WERI-Rb-1 (cell line): ENCODE measurements around the gene SYF2.

Experiments used
- DNase-seq: peaks from one replicate; pipeline ENCODE4 v3.0.0-alpha.2; 2020
- H3K27ac ChIP-seq: fragments of 250-450 bp; sonication (Bioruptor Pico); 2 replicates; pipeline ENCODE4 v1.5.1; 2020; ENCODE audit warnings: mild to moderate bottlenecking, moderate library complexity
- H3K27me3 ChIP-seq: fragments of 250-450 bp; sonication (Bioruptor Pico); 2 replicates; pipeline ENCODE4 v1.5.1; 2021; ENCODE audit warnings: mild to moderate bottlenecking, low read depth, moderate library complexity; ENCODE audit not compliant: insufficient read depth, severe bottlenecking
- H3K36me3 ChIP-seq: fragments of 250-450 bp; sonication (Bioruptor Pico); 2 replicates; pipeline ENCODE4 v1.5.1; 2020; ENCODE audit warnings: mild to moderate bottlenecking, moderate library complexity
- H3K4me3 ChIP-seq: 2 replicates; pipeline ENCODE4 v1.5.1; 2011; ENCODE audit warnings: low read depth, mild to moderate bottlenecking, control low read depth, low read length
- H3K9me3 ChIP-seq: fragments of 250-450 bp; sonication (Bioruptor Pico); 2 replicates; pipeline ENCODE4 v1.5.1; 2021; ENCODE audit warnings: mild to moderate bottlenecking, moderate library complexity; ENCODE audit not compliant: severe bottlenecking
- TF ChIP-seq, protein P1 (sequence below): IDR thresholded peaks from 2 replicates; pipeline ENCODE4 v1.5.1; 2011; ENCODE audit warnings: low read depth, mild to moderate bottlenecking, control low read depth, inconsistent platforms, low read length

SYF2 gene

DNA sequence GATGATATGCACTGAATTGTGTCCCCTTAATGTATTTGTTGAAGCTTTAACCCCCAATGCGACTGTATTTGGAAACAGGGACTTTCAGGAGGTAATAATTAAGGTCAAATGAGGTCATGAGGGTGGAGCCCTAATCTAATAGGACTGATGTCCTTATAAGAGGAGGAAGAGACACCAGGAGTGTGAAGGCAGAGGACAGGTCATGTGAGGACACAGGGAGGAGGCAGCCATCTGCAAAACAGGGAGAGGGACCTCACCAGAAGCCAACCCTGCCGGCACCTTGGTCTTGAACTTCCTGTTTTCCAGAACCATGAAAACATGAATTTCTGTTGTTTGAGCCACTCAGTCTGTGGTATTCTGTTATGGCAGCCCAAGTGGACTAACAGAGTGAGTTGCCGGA lies 15.3 kb downstream of the SYF2 start:
- H3K9me3 ChIP-seq: no peaks in the 10 kb centered on the region
- DNase-seq: no peak
- no peak overlapping the region for H3K27ac ChIP-seq
- no peaks in the 10 kb centered on the region for H3K27me3 ChIP-seq
- TF ChIP-seq, protein P1, sequence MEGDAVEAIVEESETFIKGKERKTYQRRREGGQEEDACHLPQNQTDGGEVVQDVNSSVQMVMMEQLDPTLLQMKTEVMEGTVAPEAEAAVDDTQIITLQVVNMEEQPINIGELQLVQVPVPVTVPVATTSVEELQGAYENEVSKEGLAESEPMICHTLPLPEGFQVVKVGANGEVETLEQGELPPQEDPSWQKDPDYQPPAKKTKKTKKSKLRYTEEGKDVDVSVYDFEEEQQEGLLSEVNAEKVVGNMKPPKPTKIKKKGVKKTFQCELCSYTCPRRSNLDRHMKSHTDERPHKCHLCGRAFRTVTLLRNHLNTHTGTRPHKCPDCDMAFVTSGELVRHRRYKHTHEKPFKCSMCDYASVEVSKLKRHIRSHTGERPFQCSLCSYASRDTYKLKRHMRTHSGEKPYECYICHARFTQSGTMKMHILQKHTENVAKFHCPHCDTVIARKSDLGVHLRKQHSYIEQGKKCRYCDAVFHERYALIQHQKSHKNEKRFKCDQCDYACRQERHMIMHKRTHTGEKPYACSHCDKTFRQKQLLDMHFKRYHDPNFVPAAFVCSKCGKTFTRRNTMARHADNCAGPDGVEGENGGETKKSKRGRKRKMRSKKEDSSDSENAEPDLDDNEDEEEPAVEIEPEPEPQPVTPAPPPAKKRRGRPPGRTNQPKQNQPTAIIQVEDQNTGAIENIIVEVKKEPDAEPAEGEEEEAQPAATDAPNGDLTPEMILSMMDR: no peak
- H3K36me3 ChIP-seq: peaks cover 8% of the 10 kb centered on the region
- no peak overlapping the region for H3K4me3 ChIP-seq

DNA sequence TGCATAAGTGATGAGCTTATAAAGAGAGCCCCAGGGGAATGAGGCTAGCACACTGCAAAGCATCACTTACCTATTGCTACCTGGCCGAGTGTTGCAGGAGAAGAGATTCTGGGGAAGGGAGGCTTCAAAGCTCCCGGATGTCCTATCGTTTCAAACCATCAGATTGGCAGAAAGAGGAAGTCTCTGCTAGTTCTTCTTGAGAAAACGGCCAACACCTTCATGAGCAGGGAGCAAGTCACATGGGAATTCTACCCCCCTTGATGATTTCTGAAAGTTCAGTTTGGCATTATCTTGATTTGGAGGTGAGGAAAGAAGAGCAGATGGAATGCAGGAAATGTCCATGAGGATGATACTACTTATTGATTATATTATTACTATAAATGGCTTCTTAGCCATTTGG lies 16.2 kb downstream of the SYF2 start:
- Histone ChIP-seq H3K9me3 (no peaks in the 10 kb centered on the region), H3K27me3 (no peaks in the 10 kb centered on the region), H3K4me3 (no peak overlapping the region), H3K36me3 (peaks cover 1% of the 10 kb centered on the region), H3K27ac (no peak overlapping the region)
- DNase-seq: no peak
- TF ChIP-seq, protein P1: no peak

DNA sequence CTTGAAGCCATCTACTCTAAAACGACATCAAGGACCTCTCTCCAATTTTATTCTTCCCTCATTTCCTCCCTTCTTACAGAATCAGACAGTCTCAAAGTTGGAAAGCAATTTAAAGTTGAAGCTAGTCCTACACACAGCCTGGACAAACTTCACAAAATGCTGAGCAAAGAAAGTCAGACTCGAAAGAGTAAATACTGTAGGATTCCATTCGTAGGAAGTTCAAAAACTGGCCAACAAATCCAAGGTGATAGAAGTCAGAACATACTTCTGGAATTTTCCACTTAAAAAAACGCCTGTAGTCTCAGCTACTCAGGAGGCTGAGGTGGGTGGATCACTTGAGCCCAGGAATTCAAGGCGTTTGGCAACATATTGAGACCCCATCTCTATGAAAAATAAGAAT lies 19.6 kb downstream of the SYF2 start:
- Histone ChIP-seq H3K27ac (no peak overlapping the region), H3K27me3 (no peaks in the 10 kb centered on the region), H3K36me3 (no peaks in the 10 kb centered on the region), H3K4me3 (no peak overlapping the region), H3K9me3 (no peaks in the 10 kb centered on the region)
- DNase-seq: no peak
- TF ChIP-seq, protein P1: no peak

DNA sequence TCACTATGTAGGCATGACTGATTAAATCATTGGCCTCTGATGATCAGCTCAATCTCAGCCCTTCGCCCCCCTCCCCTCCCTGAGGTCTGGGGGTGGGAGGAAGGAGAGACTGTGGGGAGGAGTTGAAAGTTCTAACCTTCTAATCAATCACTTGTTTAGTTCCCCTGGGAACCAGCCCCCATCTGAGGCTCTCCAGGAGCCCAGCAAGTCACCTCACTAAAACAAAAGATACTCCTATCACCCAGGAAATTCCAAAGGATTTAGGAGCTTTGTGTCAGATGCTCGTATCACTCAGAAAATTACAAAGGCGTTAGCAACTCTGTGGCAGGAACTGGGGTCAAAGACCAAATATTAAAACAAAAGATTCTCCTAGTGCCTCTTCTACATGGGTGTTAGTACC lies 21.6 kb downstream of the SYF2 start:
- no peak for DNase-seq
- Histone ChIP-seq H3K36me3 (no peaks in the 10 kb centered on the region), H3K9me3 (no peaks in the 10 kb centered on the region), H3K27me3 (no peaks in the 10 kb centered on the region), H3K27ac (no peak overlapping the region), H3K4me3 (no peak overlapping the region)
- TF ChIP-seq, protein P1: no peak

DNA sequence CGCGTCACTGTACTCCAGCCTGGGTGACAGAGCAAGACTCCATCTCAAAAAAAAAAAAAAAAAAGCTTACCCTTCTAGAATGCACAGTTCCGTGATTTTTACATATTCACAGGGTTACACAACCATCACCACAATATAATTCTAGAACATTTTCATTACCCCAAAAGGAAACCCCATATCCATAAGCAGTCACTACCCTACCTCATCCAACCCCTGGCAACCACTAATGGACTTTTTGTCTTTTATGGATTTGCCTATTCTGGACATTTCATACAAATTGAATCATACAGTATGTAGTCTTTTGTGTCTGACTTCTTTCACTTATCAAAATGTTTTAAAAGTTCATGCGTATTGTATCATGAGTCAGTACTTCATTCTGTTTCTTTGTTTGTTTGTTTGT lies 22.8 kb downstream of the SYF2 start:
- TF ChIP-seq, protein P1: no peak
- H3K27ac ChIP-seq: no peak overlapping the region
- no peaks in the 10 kb centered on the region for H3K36me3 ChIP-seq

DNA sequence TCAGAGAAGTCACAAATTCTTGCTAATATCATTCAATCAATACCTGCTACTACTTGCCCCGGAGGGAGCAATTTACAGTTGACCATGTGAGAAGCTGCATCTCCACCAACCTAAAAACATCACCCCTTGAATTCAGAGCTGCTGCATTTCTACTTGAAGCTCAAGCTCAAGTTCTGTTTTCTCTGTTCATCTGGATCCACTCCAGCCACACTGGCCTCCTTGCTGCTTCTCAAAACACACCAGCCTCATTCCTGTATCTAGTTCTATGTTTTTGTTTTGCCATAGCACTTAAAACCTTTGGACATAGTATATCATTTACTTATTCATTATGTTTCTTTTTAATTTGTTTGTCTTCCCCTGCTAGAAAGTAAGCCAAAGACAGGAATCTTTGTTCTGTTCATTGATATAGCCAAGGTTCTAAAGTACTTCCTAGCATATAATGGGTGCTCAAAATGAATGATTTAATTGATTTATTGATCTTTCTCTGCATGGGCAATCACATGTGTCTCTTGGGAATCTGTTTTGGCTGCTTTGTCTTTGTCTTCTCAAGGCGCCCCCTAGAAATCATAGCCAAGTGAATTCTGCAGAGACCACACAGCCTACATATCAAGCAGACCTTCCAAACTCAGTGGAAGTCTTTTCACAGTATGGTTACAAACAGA lies 23.6 kb downstream of the SYF2 start:
- TF ChIP-seq, protein P1: no peak
- no peaks in the 10 kb centered on the region for H3K9me3 ChIP-seq
- no peaks in the 10 kb centered on the region for H3K27me3 ChIP-seq
- no peak overlapping the region for H3K27ac ChIP-seq
- no peak for DNase-seq
- no peak overlapping the region for H3K4me3 ChIP-seq
- H3K36me3 ChIP-seq: no peaks in the 10 kb centered on the region

More for the DNA sequence above, 22.8 kb downstream of the SYF2 start:
- no peak for DNase-seq
- Histone ChIP-seq H3K27me3 (no peaks in the 10 kb centered on the region), H3K9me3 (no peaks in the 10 kb centered on the region), H3K4me3 (no peak overlapping the region)
